Endodermal cell (in vitro differentiated cells): ENCODE data around the gene BEX5. TPM values are rescaled to one million over a fixed set of nuclear protein-coding genes. Genes with fewer than 3 reads are reported as not detected.
"Not testable (repeated sequence)": the region's sequence is repeated elsewhere in the genome, so short reads cannot be mapped to it uniquely, and the experiment has no call there.

Source experiments
- DNase-seq: peaks from one replicate; pipeline ENCODE4 v3.0.0-alpha.2; 2017
- H3K27ac ChIP-seq: 2 replicates; pipeline ENCODE4 v1.5.1; 2013; ENCODE audit warnings: mild to moderate bottlenecking, low read depth, low read length, moderate library complexity
- H3K27me3 ChIP-seq: 2 replicates; pipeline ENCODE4 v1.6.1; 2013; ENCODE audit warnings: mild to moderate bottlenecking, low read length, moderate library complexity; ENCODE audit not compliant: insufficient read depth, control insufficient read depth, poor library complexity, severe bottlenecking
- H3K36me3 ChIP-seq: 2 replicates; pipeline ENCODE4 v1.7.0; 2013; ENCODE audit warnings: mild to moderate bottlenecking, low read length, moderate library complexity; ENCODE audit not compliant: control insufficient read depth, insufficient read depth
- H3K4me1 ChIP-seq: one replicate; pipeline ENCODE4 v1.7.0; 2013; ENCODE audit warnings: low read length; ENCODE audit not compliant: control insufficient read depth, insufficient read depth
- H3K4me3 ChIP-seq: 2 replicates; pipeline ENCODE4 v1.5.1; 2013; ENCODE audit warnings: mild to moderate bottlenecking, low read length, moderate library complexity
- H3K9ac ChIP-seq: 2 replicates; pipeline ENCODE4 v1.6.1; 2013; ENCODE audit warnings: mild to moderate bottlenecking, low read length, moderate library complexity; ENCODE audit not compliant: poor library complexity, severe bottlenecking; ENCODE audit errors: extremely low read depth
- H3K9me3 ChIP-seq: 2 replicates; pipeline ENCODE4 v1.6.1; 2013; ENCODE audit warnings: mild to moderate bottlenecking, low read length, moderate library complexity; ENCODE audit not compliant: control insufficient read depth
- H3K27ac Mint-ChIP-seq: 2 replicates; pipeline ENCODE4 v1.8.0; 2020; ENCODE audit warnings: mixed read lengths
- H3K27me3 Mint-ChIP-seq: 2 replicates; pipeline ENCODE4 v1.8.0; 2021; ENCODE audit warnings: mild to moderate bottlenecking, mixed read lengths; ENCODE audit not compliant: insufficient read depth
- H3K36me3 Mint-ChIP-seq: 2 replicates; pipeline ENCODE4 v1.8.0; 2020; ENCODE audit warnings: low read depth, mixed read lengths
- H3K4me1 Mint-ChIP-seq: 2 replicates; pipeline ENCODE4 v1.8.0; 2020; ENCODE audit warnings: mixed read lengths
- H3K4me3 Mint-ChIP-seq: 2 replicates; pipeline ENCODE4 v1.8.0; 2020; ENCODE audit warnings: mild to moderate bottlenecking, moderate library complexity, mixed read lengths
- H3K9me3 Mint-ChIP-seq: 2 replicates; pipeline ENCODE4 v1.8.0; 2020; ENCODE audit warnings: mild to moderate bottlenecking, mixed read lengths
- CTCF ChIP-seq: fragments of 200-600 bp; sonication (generic); conservative IDR thresholded peaks from 2 replicates; pipeline ENCODE4 v1.5.0; 2021; ENCODE audit warnings: antibody characterized with exemption, mild to moderate bottlenecking
- WGBS, 2 experiments: methylation state at CpG; one replicate each; pipeline versions ENCODE4 v1.1.5 to v1.1.7; 2013; ENCODE audit warnings: missing lambda C conversion rate in 2 of 2, mixed read lengths in 1 of 2; ENCODE audit not compliant: insufficient coverage in 1 of 2, insufficient read length in 1 of 2; 5-methylcytosine and 5-hydroxymethylcytosine counted together
- total RNA-seq, 2 donors: library from RNA; stranded (reverse); fragmentation: NEBNext Ultra II Directional in 1 of 2; extraction: Animal tissue kit (Norgen Biotek cat#: 25700) in 1 of 2; gene quantifications; 2 replicates in 1 of 2; 3 replicates in 1 of 2; pipeline ENCODE4 v1.2.1, GENCODE V29; 2021

BEX5 gene
- total RNA-seq, 2 donors from 2014 or later, result 5.6 to 8.4 TPM

GRCh38 chrX:102154218-102154860 is 1.4 kb downstream of the BEX5 start:
- Histone ChIP-seq H3K27me3 (no peaks in the 10 kb centered on the region), H3K9me3 (peaks cover 2% of the 10 kb centered on the region), H3K4me3 (no peak overlapping the region), H3K27ac (no peak overlapping the region), H3K9ac (no peak overlapping the region), H3K36me3 (no peaks in the 10 kb centered on the region), H3K4me1 (no peaks in the 10 kb centered on the region)
- H3K4me1 Mint-ChIP-seq, result peaks cover 10% of the 10 kb centered on the region
- peaks cover 49% of the 10 kb centered on the region for H3K9me3 Mint-ChIP-seq
- peak; percentile 75 for TF ChIP-seq CTCF
- H3K27ac Mint-ChIP-seq, result no peak overlapping the region
- peak; percentile 78 for DNase-seq
- 27% methylated on average over 11 of the region's 11 CpGs; no CpG with 5 or more reads in 1 of the 2 experiments for WGBS, 2 experiments
- H3K4me3 Mint-ChIP-seq, result peak overlapping the region; percentile 73
- H3K36me3 Mint-ChIP-seq, result peaks cover 3% of the 10 kb centered on the region
- no peaks in the 10 kb centered on the region for H3K27me3 Mint-ChIP-seq

DNA sequence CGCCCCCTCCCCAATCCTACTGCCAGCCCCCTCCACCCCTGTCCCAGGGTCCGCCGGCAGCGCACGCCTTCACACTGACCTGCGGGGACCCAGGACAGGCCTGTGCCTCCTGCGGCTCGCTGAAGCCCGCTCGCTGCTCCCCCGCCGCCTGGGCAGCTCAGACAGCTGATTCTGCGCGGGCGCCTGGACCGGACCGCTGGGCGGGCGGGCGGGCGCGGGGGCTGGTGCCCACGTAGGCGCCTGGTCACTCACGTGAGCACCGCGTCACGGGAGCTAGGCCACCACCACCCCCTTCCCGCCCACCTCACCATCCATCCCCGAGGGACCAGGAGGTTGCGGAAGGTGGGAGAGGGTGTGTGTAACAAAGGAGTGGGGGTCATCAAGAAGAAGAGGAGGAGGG is 13.5 kb downstream of the BEX5 start, which contains the start of gene TCEAL6:
Gene TCEAL6, minus strand, starts transcription at position 208 of the 400 bp plus-strand sequence.
- H3K36me3 ChIP-seq, H3K36me3 Mint-ChIP-seq, DNase-seq, H3K27ac Mint-ChIP-seq, H3K4me1 Mint-ChIP-seq, H3K9me3 ChIP-seq, H3K4me3 ChIP-seq, H3K9ac ChIP-seq, H3K4me3 Mint-ChIP-seq, H3K27ac ChIP-seq, H3K27me3 Mint-ChIP-seq, H3K4me1 ChIP-seq, H3K27me3 ChIP-seq: not testable (repeated sequence)
- H3K9me3 Mint-ChIP-seq, result peaks cover 33% of the 10 kb centered on the region
- WGBS, 2 experiments, result 100% methylated on average over 1 of the region's 31 CpGs; no CpG with 5 or more reads in 1 of the 2 experiments

DNA sequence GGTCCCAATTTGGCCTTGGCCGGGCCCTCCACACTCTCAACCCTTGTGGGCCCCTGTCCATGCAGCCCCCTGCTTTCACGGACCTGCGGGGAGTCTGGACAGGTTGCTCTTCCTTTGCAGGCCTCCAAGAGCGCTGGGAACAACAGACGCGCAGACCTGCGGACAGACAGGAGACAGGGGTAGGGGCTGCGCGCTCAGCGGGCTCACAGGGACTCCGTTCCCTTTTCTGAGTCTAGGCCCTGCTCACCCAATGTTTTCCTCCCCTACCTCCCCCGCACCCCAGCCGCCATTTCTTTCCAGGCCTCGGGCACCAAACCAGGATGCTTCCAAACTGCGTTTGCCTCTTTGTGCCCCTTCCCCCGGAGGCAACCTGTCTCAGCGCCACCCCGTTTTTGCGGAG is 14.1 kb downstream of the BEX5 start:
- H3K4me3 ChIP-seq, H3K27me3 Mint-ChIP-seq, H3K27ac ChIP-seq, DNase-seq, H3K4me1 Mint-ChIP-seq, H3K27me3 ChIP-seq, H3K9ac ChIP-seq, H3K36me3 Mint-ChIP-seq, H3K4me3 Mint-ChIP-seq, H3K36me3 ChIP-seq, H3K9me3 ChIP-seq, H3K27ac Mint-ChIP-seq, H3K4me1 ChIP-seq: not testable (repeated sequence)
- 90 to 96% methylated on average over 5 to 19 of the region's 19 CpGs for WGBS, 2 experiments
- peaks cover 37% of the 10 kb centered on the region for H3K9me3 Mint-ChIP-seq

- not testable (repeated sequence) for H3K36me3 ChIP-seq, H3K4me3 Mint-ChIP-seq, H3K9me3 ChIP-seq, H3K9ac ChIP-seq, H3K4me1 Mint-ChIP-seq, H3K4me3 ChIP-seq, DNase-seq, H3K27me3 Mint-ChIP-seq, H3K27ac Mint-ChIP-seq, H3K4me1 ChIP-seq, H3K27ac ChIP-seq, H3K36me3 Mint-ChIP-seq, H3K27me3 ChIP-seq
- peaks cover 43% of the 10 kb centered on the region for H3K9me3 Mint-ChIP-seq
- 90% methylated on average over 12 of the region's 16 CpGs; no CpG with 5 or more reads in 1 of the 2 experiments for WGBS, 2 experiments
Measured at GRCh38 chrX:102140876-102141275, 14.9 kb downstream of the BEX5 start.
